ENCODE measurements around the gene ANKRD49. TPM values are rescaled to one million over a fixed set of nuclear protein-coding genes. Genes with fewer than 3 reads are reported as not detected.

Gene ANKRD49
- total and polyA plus RNA-seq, 5 experiments from 2014 or later = 26.6 to 64.1 (median 44.9) TPM

DNA sequence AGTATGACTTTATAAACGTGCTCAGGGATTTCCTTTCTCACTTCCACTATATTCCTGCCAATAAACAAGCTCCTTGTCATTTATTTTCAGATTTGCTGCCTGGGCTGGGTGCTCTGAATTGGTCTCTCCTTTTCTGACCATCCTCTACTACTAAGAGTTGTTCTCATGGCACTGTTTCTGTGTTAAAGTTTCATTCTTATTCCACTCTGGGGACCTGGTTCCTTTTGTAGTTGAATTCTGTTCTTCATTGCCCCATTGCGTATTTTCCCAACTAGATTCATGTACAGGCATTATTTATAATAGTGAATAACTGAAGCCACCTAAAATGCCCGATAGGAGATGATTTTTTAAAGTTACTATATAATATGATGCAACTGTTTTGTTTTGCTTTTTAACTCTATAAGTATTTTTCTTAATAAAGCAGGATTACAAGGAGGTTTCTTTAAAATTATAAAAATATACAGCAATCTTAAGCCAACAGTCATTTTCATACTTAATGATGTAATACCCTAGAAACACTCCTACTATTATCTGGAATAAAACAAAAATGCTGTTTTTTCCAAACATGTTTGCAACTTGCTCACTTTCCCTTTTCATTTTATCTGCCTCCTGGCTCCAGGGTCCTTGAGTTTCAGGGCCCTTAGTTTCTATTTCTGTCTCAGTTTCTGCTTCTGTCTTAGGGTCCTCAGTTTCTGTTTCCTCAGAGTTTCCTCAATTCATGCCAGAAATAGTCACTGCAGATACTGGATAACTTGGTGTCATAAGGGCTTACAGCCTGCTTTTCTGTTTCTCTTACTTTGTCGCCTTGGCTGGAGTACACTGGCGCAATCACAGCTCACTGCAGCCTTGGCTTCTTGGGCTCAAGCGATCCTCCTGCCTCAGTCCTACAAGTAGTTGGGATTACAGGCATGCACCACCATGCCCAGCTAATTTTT lies 40.2 kb downstream of the ANKRD49 start:
- Mint-ChIP-seq H3K4me3 (no peak overlapping the region), H3K36me3 (no peaks in the 10 kb centered on the region), H3K4me1 (no peaks in the 10 kb centered on the region), H3K27ac (no peak overlapping the region), H3K9me3 (no peaks in the 10 kb centered on the region), H3K27me3 (peaks cover 13 to 23% (median 19%) of the 10 kb centered on the region in 5 donors)
- no peak for DNase-seq
- no peak for ATAC-seq
- POLR2A ChIA-PET = no interaction called here

GRCh38 chr11:94536386-94536785 lies 42.6 kb downstream of the ANKRD49 start:
- no peaks in the 10 kb centered on the region for H3K9me3 Mint-ChIP-seq
- H3K4me1 Mint-ChIP-seq = no peaks in the 10 kb centered on the region
- H3K4me3 Mint-ChIP-seq = no peak overlapping the region
- H3K27me3 Mint-ChIP-seq = peaks cover 11 to 22% (median 17%) of the 10 kb centered on the region in 5 donors
- H3K36me3 Mint-ChIP-seq = no peaks in the 10 kb centered on the region
- ATAC-seq (no peak), DNase-seq (no peak)
- no peak overlapping the region for H3K27ac Mint-ChIP-seq
- POLR2A ChIA-PET = no interaction called here

GRCh38 chr11:94537031-94537600 lies 43.3 kb downstream of the ANKRD49 start:
- POLR2A ChIA-PET = no interaction called here
- Mint-ChIP-seq H3K27me3 (peaks cover 11 to 19% (median 17%) of the 10 kb centered on the region in 5 donors), H3K4me3 (no peak overlapping the region), H3K27ac (no peak overlapping the region), H3K36me3 (no peaks in the 10 kb centered on the region), H3K9me3 (no peaks in the 10 kb centered on the region), H3K4me1 (no peaks in the 10 kb centered on the region)
- ATAC-seq = no peak
- DNase-seq = no peak

DNA sequence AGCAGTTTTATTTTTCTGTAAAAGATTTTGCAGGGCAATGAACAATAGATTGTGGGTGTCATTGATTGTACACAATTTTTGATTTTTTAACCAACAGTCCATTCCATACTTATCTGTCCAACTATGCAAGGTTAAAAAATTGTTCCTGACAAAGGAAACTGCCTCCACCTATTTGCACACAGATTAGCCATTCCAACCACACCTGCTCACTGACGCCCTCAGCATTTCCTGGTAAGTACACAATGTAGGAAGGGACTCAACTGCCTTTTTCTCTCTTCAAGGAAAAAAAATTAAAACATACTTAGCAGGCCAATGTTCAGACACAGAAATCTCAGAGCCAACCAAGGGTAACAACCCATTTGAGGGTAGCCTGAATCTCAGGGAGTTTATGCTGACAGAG lies 45.6 kb downstream of the ANKRD49 start:
- peaks cover 7 to 14% (median 11%) of the 10 kb centered on the region in 5 donors for H3K27me3 Mint-ChIP-seq
- ATAC-seq = no peak
- POLR2A ChIA-PET = no interaction called here
- peaks cover 4 to 13% (median 11%) of the 10 kb centered on the region in 4 donors for H3K4me1 Mint-ChIP-seq
- H3K27ac Mint-ChIP-seq = no peak overlapping the region
- no peak for DNase-seq
- H3K9me3 Mint-ChIP-seq = no peaks in the 10 kb centered on the region
- H3K4me3 Mint-ChIP-seq = no peak overlapping the region
- peaks cover 0 to 2% (median 0%) of the 10 kb centered on the region in 3 donors for H3K36me3 Mint-ChIP-seq

GRCh38 chr11:94543695-94544645 lies 50.2 kb downstream of the ANKRD49 start, which contains the start of gene FUT4:
TSS of gene FUT4 (plus strand) at chr11:94543921. CDS start at chr11:94544134, 213 bp downstream.
- peak; percentile 78 to 80 for ATAC-seq
- Mint-ChIP-seq H3K4me3 (peak within 1 kb of the TSS; percentile 94 to 100 (median 99)), H3K4me1 (peaks cover 21 to 47% (median 39%) of the 10 kb centered on the region in 4 donors), H3K27me3 (peaks cover 0 to 3% (median 0%) of the 10 kb centered on the region in 5 donors), H3K36me3 (peaks cover 0 to 2% (median 0%) of the 10 kb centered on the region in 3 donors), H3K9me3 (no peaks in the 10 kb centered on the region), H3K27ac (peak within 1 kb of the TSS; percentile 95 to 100 (median 99))
- DNase-seq = peak; percentile 44 to 84 (median 62)
- POLR2A ChIA-PET = interaction anchor here (0.7 kb wide), 1 partner anchor 523 kb away, joined by 3 read pairs; no protein-coding TSS in a partner anchor

- ATAC-seq = no peak
- Mint-ChIP-seq H3K36me3 (peaks cover 0 to 2% (median 0%) of the 10 kb centered on the region in 3 donors), H3K27ac (peak overlapping the region in 4 of 10 donors; percentile 7 to 76 (median 35)), H3K4me1 (peaks cover 24 to 51% (median 43%) of the 10 kb centered on the region in 4 donors), H3K9me3 (no peaks in the 10 kb centered on the region), H3K4me3 (peak overlapping the region; percentile 64 to 94 (median 76)), H3K27me3 (no peaks in the 10 kb centered on the region)
- POLR2A ChIA-PET = interaction anchor here (1.6 kb wide), 1 partner anchor 32 kb away, joined by 6 read pairs; the partner anchor contains the start of gene C11orf97
- DNase-seq = peak in 3 of 10 donors; percentile 5 to 62 (median 19)
Observed at GRCh38 chr11:94544646-94545263, 51.0 kb downstream of the ANKRD49 start.

DNA sequence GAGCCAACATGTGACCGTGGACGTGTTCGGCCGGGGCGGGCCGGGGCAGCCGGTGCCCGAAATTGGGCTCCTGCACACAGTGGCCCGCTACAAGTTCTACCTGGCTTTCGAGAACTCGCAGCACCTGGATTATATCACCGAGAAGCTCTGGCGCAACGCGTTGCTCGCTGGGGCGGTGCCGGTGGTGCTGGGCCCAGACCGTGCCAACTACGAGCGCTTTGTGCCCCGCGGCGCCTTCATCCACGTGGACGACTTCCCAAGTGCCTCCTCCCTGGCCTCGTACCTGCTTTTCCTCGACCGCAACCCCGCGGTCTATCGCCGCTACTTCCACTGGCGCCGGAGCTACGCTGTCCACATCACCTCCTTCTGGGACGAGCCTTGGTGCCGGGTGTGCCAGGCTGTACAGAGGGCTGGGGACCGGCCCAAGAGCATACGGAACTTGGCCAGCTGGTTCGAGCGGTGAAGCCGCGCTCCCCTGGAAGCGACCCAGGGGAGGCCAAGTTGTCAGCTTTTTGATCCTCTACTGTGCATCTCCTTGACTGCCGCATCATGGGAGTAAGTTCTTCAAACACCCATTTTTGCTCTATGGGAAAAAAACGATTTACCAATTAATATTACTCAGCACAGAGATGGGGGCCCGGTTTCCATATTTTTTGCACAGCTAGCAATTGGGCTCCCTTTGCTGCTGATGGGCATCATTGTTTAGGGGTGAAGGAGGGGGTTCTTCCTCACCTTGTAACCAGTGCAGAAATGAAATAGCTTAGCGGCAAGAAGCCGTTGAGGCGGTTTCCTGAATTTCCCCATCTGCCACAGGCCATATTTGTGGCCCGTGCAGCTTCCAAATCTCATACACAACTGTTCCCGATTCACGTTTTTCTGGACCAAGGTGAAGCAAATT lies 51.7 kb downstream of the ANKRD49 start:
- peaks cover 30 to 58% (median 48%) of the 10 kb centered on the region in 4 donors for H3K4me1 Mint-ChIP-seq
- ATAC-seq (no peak), DNase-seq (peak in 1 of 10 donors; percentile 3)
- H3K27ac Mint-ChIP-seq = peak overlapping the region in 8 of 10 donors; percentile 19 to 83 (median 54)
- no peaks in the 10 kb centered on the region for H3K9me3 Mint-ChIP-seq
- peaks cover 0 to 5% (median 0%) of the 10 kb centered on the region in 3 donors for H3K36me3 Mint-ChIP-seq
- H3K27me3 Mint-ChIP-seq = no peaks in the 10 kb centered on the region
- POLR2A ChIA-PET = interaction anchor here (1.6 kb wide), 1 partner anchor 33 kb away, joined by 6 read pairs; the partner anchor contains the start of gene C11orf97
- H3K4me3 Mint-ChIP-seq = peak overlapping the region; percentile 62 to 94 (median 78)

- Mint-ChIP-seq H3K4me3 (peak overlapping the region; percentile 20 to 94 (median 78)), H3K9me3 (no peaks in the 10 kb centered on the region), H3K27me3 (no peaks in the 10 kb centered on the region), H3K27ac (peak overlapping the region in 6 of 10 donors; percentile 1 to 83 (median 54)), H3K36me3 (peaks cover 0 to 6% (median 0%) of the 10 kb centered on the region in 3 donors), H3K4me1 (peaks cover 30 to 62% (median 48%) of the 10 kb centered on the region in 4 donors)
- DNase-seq (no peak), ATAC-seq (no peak)
- POLR2A ChIA-PET = interaction anchor here (1.6 kb wide), 1 partner anchor 34 kb away, joined by 6 read pairs; the partner anchor contains the start of gene C11orf97
Observed at GRCh38 chr11:94546162-94546470, 52.3 kb downstream of the ANKRD49 start.

- H3K9me3 Mint-ChIP-seq = no peaks in the 10 kb centered on the region
- no peak for ATAC-seq
- H3K27me3 Mint-ChIP-seq = no peaks in the 10 kb centered on the region
- POLR2A ChIA-PET = no interaction called here
- H3K4me1 Mint-ChIP-seq = peaks cover 30 to 62% (median 48%) of the 10 kb centered on the region in 4 donors
- DNase-seq = no peak
- H3K36me3 Mint-ChIP-seq = peaks cover 0 to 6% (median 0%) of the 10 kb centered on the region in 3 donors
- H3K27ac Mint-ChIP-seq = peak overlapping the region in 5 of 10 donors; percentile 17 to 58 (median 36)
- H3K4me3 Mint-ChIP-seq = peak overlapping the region in 9 of 10 donors; percentile 24 to 94 (median 63)
Observed at GRCh38 chr11:94546886-94547285, 53.1 kb downstream of the ANKRD49 start.

GRCh38 chr11:94549146-94549545 lies 55.4 kb downstream of the ANKRD49 start:
- no peaks in the 10 kb centered on the region for H3K9me3 Mint-ChIP-seq
- no peaks in the 10 kb centered on the region for H3K27me3 Mint-ChIP-seq
- H3K4me3 Mint-ChIP-seq = no peak overlapping the region
- H3K4me1 Mint-ChIP-seq = peaks cover 26 to 50% (median 37%) of the 10 kb centered on the region in 4 donors
- DNase-seq (no peak), ATAC-seq (no peak)
- peaks cover 0 to 4% (median 0%) of the 10 kb centered on the region in 3 donors for H3K36me3 Mint-ChIP-seq
- peak overlapping the region in 1 of 10 donors; percentile 0 for H3K27ac Mint-ChIP-seq
- POLR2A ChIA-PET = no interaction called here
